ENCODE results near the gene DSCAML1.

- TF ChIP-seq CTCF (IDR thresholded peaks at IDR 0.05; ENCODE audit: low read depth, low read length): no peak
- TF ChIP-seq EZH2phosphoT487 (IDR thresholded peaks at IDR 0.05; ENCODE audit: low read depth): no peak
Measured at GRCh38 chr11:117407016-117407415, 390.0 kb downstream of the DSCAML1 start.
